GM18858 (cell line): ENCODE data around the gene PPIL3.
"Not testable (repeated sequence)": the region's sequence is repeated elsewhere in the genome, so short reads cannot be mapped to it uniquely, and the experiment has no call there.

Source experiments
- ATAC-seq: cut with Tn5 transposase; IDR thresholded peaks from one replicate; pipeline ENCODE4 v1.9.1; 2021; ENCODE audit not compliant: unreplicated experiment

Gene PPIL3

GRCh38 chr2:200888704-200889625, at the start of gene PPIL3, which contains the start of gene NIF3L1:
Gene PPIL3 (minus strand): TSS chr2:200889077. CDS start chr2:200887615, 1,462 bp downstream.
Gene NIF3L1 (plus strand): TSS chr2:200889371. CDS start chr2:200891944, 2,573 bp downstream.
- peak; percentile 83 for ATAC-seq

DNA sequence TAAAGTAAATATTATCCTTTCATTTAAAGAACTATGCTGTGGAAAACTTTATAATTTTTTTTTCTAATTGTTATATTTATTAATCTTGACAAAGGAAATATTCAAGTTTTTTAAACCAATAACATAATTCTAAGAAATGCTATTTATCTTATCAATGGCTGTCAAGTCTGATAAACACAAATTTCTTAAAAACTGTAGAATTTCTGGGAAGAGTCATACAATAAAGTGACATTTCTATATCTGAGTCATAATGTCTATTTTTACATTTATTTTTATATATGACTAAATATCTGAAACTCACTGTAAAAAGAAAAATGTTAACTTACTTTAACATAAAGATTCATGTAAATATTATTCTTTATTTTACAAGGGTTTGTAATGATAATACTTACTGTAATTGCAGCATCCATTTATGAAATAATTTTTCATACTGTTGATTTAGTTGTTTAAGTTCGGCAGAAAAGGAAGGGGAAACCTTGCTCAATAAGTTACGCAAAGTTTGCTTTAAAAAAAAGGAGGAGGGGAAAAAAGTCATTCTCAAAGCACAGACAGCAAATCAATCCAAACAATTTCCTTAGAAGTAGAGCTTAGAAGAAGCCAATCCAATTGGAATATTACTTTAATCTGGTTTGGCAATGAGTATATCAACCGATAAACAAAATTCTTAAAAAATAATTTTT, 42.2 kb upstream of the PPIL3 start:
- no peak for ATAC-seq

GRCh38 chr2:200929334-200930249, 40.7 kb upstream of the PPIL3 start:
- ATAC-seq, result no peak

DNA sequence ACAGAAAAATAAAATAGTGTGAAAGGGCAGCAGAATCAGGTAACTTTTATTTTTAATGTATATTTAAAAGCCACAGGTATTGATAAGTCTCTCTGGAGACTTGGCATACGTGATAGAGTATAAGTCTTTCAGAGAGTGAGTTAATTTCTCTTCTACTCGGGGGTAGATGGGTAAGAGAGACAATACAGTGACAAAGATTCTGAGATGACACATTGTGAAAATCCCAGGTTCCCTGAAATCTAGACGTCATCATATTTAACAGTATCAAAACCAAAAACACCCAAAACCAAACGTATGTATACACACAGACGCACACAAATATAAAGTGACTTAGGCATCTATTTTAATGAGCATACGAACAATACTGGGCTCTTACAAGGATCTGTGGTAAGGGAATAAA, 33.6 kb upstream of the PPIL3 start:
- ATAC-seq, result no peak

GRCh38 chr2:200913654-200914053, 24.8 kb upstream of the PPIL3 start:
- no peak for ATAC-seq

DNA sequence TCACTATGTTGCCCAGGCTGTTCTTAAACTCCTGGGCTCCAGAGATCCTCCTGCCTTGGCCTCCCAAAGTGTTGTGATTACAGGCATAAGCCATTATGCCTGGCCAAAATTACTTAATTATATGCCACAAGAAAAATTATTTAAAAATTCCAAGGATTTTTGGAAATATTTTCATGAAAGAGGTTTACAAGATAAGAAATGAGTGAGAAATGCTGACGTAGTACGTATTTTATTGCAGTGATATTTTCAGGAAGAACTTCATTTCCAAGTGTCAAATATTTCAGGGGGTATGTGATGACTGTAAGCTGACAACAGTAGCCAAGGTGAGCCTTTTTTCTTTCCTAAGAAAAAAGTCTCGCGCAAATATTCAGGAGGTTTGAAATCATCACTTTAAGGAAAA, 21.1 kb upstream of the PPIL3 start:
- ATAC-seq, result no peak

DNA sequence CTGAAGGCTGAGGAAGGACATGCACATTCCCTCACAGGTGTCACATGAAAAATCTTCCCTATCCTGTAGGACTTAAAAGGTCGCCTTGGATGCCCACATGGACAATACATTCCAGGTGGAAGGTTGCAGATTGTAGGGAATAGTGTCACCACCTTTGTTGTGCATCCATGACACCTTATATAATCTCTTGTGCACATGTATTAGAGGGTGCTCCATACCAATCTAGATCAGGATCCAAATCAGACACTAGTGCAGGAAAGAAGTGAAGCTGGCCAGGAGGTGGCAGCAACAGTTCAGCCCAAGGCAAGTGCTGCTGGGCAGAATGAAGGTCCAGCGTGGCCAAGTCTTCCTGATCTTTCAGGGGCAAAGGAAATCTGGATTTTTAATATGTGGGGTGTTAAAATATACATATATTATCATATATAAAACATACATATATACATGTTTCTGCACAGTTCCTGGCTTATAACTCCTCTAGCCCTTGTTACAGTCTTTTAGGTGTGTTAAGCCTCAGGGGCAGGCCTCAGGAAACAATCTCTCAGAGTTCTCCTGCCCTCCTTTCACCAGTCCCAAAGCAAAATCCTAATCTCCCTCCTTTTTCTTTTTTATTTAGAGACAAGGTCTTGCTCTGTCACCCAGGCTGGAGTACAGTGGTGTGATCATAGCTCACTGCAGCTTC, 16.9 kb upstream of the PPIL3 start:
- no peak for ATAC-seq

DNA sequence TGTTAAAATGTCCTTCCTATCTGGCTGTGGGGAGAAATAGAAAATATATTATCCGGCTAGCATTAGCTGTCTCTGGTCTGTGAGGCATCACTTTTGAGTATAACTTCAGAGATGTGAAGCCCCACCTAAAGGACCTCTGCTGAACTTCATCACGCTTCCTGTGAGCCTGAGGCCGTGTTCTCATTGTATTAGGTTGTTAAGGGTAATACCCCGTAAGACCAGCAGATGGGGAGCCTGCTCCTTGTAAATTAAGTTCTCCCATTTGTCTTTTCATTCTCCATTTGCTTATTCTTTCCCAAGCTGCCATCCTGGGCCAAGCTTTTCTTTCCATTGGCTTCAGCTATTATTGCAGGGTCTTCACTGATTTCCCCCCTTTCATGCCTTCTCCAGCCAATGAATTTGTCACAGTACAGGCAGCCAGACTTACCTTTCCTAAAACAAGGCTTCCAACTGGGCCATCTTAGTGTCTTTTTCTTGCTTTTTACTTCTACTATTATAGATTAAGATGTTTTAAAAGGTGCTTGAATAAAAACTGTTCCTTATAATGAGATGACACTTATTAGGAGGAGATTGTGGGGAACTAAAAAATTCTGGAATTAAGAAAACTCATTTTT, 12.7 kb upstream of the PPIL3 start:
- peak; percentile 90 for ATAC-seq

DNA sequence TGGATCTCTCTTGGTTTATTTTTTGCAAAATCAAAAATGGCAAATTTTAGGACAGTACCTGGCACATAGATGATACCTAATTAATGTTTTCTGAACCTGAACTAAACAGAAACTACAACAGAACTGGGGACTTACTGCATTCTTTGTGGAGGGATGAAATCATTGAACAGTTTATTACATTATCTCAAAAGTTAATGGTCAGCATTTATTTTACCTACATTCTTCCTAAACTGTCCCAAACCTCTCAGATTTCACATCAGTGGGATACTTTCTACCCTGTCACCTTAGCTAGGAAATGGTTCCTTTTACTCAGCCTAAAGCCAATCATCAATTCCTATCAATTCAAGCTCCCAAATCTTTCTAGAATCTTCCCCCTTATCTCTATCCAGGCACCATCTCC, 10.6 kb upstream of the PPIL3 start:
- ATAC-seq, result no peak

- not testable (repeated sequence) for ATAC-seq
These were observed 7.1 kb downstream of the PPIL3 start for GRCh38 chr2:200881715-200882249.

DNA sequence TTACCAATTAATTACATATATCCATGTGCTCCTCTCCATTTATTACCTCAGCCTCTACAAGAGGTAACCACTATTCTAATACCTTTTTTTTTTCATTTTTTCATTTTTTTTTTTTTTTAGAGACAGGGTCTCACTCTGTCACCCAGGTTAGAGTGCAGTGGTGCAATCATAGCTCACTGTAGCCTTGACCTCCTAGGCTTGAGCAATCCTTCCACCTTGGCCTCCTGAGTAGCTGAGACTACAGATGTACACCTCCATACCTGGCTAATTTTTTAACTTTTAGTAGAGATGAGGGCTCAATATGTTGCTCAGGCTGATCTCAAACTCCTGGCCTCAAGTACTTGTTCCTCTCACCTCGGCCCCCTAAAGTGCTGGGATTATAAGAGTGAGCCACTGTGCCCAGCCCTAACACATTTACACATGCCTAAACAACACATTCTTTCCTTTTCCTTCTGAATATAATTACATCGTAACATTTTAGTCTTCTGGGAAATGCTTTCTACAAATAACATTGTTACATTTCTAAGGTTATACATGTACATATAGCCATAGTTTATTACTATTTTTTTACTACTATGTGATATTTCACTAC, 10.5 kb downstream of the PPIL3 start:
- no peak for ATAC-seq

DNA sequence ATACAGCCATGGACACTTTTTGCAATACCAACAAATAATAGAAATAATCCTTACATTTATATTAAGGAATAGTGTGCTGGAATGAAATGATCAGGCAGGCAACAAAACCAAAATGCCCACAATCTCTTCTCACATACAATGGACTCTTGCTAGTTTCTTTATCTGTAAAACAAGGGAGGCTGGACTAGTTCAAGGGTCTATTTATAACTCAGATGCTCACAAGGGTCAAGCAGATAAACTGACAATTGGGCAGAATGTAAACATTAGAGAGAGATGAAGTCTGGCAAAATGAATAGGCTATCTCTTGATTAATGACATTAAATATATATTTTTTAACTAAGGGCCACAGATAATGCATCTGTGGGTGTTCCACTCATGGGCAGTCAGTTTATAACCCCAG, 11.4 kb downstream of the PPIL3 start:
- ATAC-seq, result no peak

DNA sequence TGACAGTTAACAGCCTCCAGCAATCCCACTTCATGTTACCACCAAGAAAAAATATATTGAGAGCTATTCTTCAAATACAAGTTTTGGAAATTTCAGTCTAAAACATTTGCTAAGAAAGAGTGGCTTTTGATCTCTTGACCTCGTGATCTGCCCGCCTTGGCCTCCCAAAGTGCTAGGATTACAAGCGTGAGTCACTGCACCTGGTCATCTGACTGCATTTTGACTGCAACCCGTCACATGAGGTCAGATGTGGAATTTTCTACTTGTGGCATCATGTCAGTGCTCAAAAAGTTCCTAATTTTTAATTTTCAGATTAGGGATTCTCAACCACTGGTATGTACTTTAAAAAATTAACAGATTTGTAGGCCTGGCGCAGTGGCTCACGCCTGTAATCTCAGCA, 15.3 kb downstream of the PPIL3 start:
- ATAC-seq, result no peak

DNA sequence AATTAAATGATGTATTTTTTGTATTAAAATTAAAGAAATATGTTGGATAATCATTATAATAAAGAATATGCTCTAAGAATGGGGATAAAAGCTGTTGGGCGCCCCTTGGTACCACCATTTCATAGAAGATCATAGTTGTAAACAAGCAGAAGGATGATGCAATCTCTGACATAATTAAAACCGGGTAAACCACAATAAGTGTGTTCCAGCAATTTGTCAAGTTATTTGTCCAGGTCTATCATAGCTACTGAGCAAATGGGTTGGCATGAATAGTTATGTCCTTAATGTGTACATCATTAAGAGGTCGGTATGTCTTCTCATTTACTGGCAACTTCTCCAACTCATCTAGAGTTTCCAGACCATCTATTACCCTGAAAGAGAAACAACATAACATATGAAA, 17.7 kb downstream of the PPIL3 start:
- ATAC-seq, result no peak

- ATAC-seq, result no peak
These were observed 19.9 kb downstream of the PPIL3 start for GRCh38 chr2:200869014-200869413.

DNA sequence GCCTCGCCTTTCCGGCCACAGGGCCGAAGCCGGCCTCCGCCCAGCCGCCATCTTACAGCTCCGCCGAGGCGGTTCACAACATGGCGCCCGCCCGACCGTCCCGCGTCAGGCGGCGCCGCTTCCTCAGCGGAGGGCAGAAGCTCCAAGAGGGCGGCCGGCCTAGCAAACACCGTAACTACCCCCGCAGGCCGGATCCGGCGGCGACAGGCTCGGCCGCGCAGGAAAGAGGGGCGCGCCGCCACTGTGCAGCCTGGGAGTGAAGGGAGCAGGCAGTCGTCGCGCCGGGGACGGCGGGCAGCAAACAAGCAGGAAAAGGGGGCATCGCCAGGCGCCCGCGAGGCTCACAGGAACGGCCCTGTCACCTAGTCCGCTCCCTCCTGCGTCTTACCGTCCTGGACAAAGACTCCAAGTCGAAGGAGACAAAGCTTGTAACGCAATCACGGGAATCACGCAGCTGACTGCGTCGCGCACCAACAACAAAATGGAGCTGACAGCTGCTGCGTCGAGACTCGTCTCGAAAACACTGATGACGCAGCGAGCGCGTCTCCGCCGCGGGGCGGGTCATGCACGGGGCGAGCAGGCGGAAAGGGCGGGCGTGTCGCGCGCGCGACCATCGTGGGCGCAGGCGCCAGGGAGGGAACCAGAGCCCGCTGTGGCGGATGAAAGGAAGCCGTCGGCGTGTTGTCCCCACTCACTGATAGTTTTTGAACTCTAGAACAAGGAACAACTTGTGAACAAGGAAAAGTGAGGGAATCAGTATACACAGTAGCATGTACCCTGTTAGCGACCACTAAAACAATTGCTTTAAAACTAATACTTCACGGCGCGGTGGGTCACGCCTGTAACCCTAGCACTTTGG, 24.5 kb downstream of the PPIL3 start, which contains the start of gene CLK1:
Gene CLK1, minus strand, starts transcription at position 483 of the 859 bp plus-strand sequence. CDS start 2,796 bp downstream, outside the sequence.
- peak; percentile 79 for ATAC-seq

- ATAC-seq, result no peak
These were observed 25.1 kb downstream of the PPIL3 start for GRCh38 chr2:200863782-200864175.

DNA sequence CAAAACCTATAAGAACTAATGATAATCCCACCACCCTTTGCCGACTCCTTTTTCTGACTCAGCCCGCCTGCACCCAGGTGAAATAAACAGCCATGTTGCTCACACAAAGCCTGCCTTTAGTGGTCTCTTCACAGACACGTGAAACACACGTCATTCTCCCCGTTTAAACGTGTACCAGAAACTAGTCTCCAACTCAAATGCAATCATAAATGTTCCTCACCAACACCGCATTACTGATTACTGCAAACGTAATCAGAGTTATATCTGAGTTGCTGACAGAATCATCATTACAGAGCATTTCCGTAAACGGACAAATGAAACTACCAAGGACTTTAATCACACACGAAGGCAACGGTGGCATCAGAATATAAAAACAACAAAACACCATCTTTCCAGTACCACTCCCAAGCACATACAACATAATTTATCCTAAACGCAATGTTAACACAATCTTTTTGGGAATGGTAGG, 26.3 kb downstream of the PPIL3 start:
- ATAC-seq, result no peak
